Measurements from ENCODE around the gene DDX19B. TPM values are rescaled to one million over a fixed set of nuclear protein-coding genes. Genes with fewer than 3 reads are reported as not detected.
A peak's percentile ranks its signal among the peaks of the same experiment; 100 is the strongest.
"Not testable (repeated sequence)": the region's sequence is repeated elsewhere in the genome, so short reads cannot be mapped to it uniquely, and the experiment has no call there.

Gene DDX19B
- total RNA-seq, 2 donors from 2014 or later, result 20.8 to 21.6 TPM

DNA sequence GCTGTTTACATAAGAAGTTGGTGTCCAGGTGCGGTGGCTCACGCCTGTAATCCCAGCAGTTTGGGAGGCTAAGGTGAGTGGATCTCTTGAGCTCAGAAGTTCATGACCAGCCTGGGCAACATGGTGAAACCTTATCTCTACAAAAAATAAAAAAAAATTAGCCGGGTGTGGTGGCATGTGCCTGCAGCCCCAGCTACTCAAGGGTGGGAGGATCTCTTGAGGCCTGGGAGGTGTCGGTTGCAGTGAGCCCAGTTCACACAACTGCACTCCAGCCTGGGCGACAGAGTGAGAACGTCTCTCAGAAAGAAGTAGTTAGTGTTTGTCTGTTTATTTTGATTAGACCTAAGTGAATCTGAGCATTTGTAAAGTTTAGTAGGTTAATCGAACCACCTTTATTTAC lies 60.6 kb downstream of the DDX19B start:
- TF ChIP-seq, protein P1, sequence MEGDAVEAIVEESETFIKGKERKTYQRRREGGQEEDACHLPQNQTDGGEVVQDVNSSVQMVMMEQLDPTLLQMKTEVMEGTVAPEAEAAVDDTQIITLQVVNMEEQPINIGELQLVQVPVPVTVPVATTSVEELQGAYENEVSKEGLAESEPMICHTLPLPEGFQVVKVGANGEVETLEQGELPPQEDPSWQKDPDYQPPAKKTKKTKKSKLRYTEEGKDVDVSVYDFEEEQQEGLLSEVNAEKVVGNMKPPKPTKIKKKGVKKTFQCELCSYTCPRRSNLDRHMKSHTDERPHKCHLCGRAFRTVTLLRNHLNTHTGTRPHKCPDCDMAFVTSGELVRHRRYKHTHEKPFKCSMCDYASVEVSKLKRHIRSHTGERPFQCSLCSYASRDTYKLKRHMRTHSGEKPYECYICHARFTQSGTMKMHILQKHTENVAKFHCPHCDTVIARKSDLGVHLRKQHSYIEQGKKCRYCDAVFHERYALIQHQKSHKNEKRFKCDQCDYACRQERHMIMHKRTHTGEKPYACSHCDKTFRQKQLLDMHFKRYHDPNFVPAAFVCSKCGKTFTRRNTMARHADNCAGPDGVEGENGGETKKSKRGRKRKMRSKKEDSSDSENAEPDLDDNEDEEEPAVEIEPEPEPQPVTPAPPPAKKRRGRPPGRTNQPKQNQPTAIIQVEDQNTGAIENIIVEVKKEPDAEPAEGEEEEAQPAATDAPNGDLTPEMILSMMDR (IDR thresholded peaks at IDR 0.05), result no peak
- Histone ChIP-seq H3K27ac (no peak overlapping the region), H3K27me3 (no peaks in the 10 kb centered on the region), H3K36me3 (peaks cover 96% of the 10 kb centered on the region), H3K4me3 (no peak overlapping the region), H3K9me3 (no peaks in the 10 kb centered on the region), H3K4me1 (no peaks in the 10 kb centered on the region)
- DNase-seq (ENCODE audit: low spot score), result no peak

DNA sequence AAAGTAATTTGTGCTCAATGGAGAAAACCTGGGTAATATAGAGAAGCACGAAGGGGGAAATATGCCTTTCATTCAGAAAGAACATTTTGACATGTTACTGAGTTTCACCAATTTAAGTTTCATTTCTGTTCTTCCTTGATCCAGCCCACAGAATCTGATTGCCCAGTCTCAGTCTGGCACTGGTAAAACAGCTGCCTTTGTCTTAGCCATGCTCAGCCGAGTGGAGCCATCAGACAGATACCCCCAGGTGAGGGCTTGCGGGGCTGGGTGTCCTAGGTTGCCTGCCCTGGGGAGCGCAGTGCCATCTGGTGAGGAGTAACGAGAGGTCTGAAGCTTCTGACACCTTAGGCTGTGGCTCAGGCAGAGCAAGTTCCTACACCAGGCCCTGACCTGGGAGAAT lies 65.4 kb downstream of the DDX19B start:
- Histone ChIP-seq H3K27me3 (no peaks in the 10 kb centered on the region), H3K27ac (no peak overlapping the region), H3K36me3 (peaks cover 97% of the 10 kb centered on the region), H3K4me3 (no peak overlapping the region), H3K9me3 (no peaks in the 10 kb centered on the region), H3K4me1 (no peaks in the 10 kb centered on the region)
- no peak for DNase-seq (ENCODE audit: low spot score)
- TF ChIP-seq, protein P1 (IDR thresholded peaks at IDR 0.05), result no peak

DNA sequence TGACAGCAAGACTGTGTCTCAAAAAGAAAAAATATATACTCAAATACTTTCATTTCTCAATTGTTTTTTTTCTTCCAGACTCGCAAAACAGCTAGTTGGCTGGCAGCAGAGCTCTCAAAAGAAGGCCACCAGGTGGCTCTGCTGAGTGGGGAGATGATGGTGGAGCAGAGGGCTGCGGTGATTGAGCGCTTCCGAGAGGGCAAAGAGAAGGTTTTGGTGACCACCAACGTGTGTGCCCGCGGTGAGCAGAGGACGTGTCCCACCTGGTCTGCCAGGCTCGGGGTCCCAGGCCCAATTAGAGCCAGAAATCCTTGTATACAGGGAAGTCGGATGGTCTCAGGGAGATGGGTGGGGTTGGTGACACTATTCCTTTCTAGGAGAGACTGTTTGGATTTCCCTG lies 71.2 kb downstream of the DDX19B start:
- H3K9me3 ChIP-seq, H3K4me3 ChIP-seq, H3K27ac ChIP-seq: not testable (repeated sequence)

DNA sequence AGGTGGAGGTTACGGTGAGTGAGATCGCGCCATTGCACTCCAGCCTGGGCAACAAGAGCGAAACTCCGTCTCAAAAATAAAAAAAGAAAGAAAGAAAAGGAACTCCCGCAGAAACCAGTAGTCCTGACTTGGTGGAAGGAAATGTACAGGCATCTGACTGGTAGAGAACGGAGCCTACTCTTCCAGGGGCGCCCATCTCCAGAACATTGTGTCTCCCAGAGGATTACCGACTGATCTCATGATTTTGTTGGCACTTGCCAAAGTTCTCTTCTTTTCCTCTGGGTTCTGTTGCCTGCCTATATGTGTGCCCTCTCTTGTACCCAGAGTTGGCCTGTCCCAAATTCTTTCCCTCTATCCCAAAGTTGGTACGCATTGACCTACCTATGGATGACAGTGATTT lies 71.9 kb downstream of the DDX19B start:
- no peak for DNase-seq (ENCODE audit: low spot score)
- Histone ChIP-seq H3K36me3 (peaks cover 89% of the 10 kb centered on the region), H3K27ac (no peak overlapping the region), H3K9me3 (no peaks in the 10 kb centered on the region), H3K27me3 (no peaks in the 10 kb centered on the region), H3K4me1 (peaks cover 0 to 3% of the 10 kb centered on the region in 2 donors), H3K4me3 (no peak overlapping the region)
- TF ChIP-seq, protein P1 (IDR thresholded peaks at IDR 0.05), result no peak

More for the DNA sequence above, 71.2 kb downstream of the DDX19B start:
- H3K4me1 ChIP-seq; H3K27me3 ChIP-seq; DNase-seq (ENCODE audit: low spot score): not testable (repeated sequence)
- TF ChIP-seq, protein P1 (IDR thresholded peaks at IDR 0.05), result peak; percentile 39 to 76
- peaks cover 91% of the 10 kb centered on the region for H3K36me3 ChIP-seq

DNA sequence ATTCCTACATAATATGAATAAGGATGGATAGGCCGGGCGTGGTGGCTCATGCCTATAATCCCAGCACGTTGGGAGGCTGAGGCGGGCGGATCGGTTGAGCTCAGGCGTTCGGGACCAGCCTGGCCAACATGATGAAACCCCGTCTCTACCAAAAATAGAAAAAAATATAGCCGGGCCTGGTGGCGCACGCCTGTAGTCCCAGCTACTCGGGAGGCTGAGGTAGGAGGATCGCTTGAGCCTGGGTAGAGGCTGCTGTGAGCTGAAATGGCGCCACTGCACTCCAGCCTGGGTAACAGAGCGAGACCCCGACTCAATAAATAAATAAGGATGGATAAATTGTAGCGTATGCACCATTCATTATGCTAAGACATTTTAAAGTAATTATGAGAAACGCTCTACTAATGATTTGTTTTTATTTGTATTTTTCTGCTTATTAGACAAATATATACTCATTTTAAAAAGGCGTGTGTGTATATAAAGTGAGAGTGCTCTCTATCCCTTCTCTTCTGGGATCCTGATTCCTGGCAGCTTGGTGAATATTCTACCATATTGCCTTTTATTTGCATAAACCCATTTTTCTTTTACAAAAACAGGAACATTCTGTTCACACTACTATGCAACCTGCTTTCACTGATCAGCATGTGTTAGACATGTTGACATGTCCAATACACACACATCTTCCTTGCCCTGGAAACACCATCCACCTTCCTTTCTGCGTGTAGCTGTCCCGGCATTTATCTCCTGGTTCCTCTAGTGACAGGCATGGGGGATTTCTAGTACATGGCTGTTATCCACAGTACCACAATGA lies 74.1 kb downstream of the DDX19B start:
- no peak for DNase-seq (ENCODE audit: low spot score)

More for the DNA sequence above, 74.1 kb downstream of the DDX19B start:
- H3K4me1 ChIP-seq, result peaks cover 0 to 11% of the 10 kb centered on the region in 2 donors
- no peaks in the 10 kb centered on the region for H3K9me3 ChIP-seq
- H3K4me3 ChIP-seq, result no peak overlapping the region
- no peak overlapping the region for H3K27ac ChIP-seq
- TF ChIP-seq, protein P1 (IDR thresholded peaks at IDR 0.05), result no peak
- H3K27me3 ChIP-seq, result no peaks in the 10 kb centered on the region
- H3K36me3 ChIP-seq, result peaks cover 75% of the 10 kb centered on the region

All from right atrium auricular region (tissue), 2 donors.